SK-N-SH treated with all-trans-retinoic acid at 6 μM for 48 hours (cell line): ENCODE measurements around the gene ALDH1B1.

Source experiments
- BACH2 ChIP-seq: fragments of 250-450 bp; sonication (Bioruptor Pico); IDR thresholded peaks from 2 replicates; pipeline ENCODE4 v1.9.0; 2021; ENCODE audit warnings: mild to moderate bottlenecking, borderline replicate concordance
- CSDC2 ChIP-seq: fragments of 250-450 bp; sonication (Bioruptor Pico); IDR thresholded peaks from 2 replicates; pipeline ENCODE4 v1.5.0; 2020; ENCODE audit warnings: mild to moderate bottlenecking, moderate library complexity
- ISL1 ChIP-seq: fragments of 250-450 bp; sonication (Bioruptor Pico); IDR thresholded peaks from 2 replicates; pipeline ENCODE4 v2.1.2; 2022; ENCODE audit warnings: mild to moderate bottlenecking, moderate library complexity
- OSR1 ChIP-seq: fragments of 250-450 bp; sonication (Bioruptor Pico); IDR thresholded peaks from 2 replicates; pipeline ENCODE4 v1.8.0; 2022; ENCODE audit warnings: moderate library complexity, mild to moderate bottlenecking, inconsistent platforms
- PPARA ChIP-seq: fragments of 250-450 bp; sonication (Bioruptor Pico); IDR thresholded peaks from 2 replicates; pipeline ENCODE4 v1.5.0; 2020; ENCODE audit warnings: mild to moderate bottlenecking, borderline replicate concordance
- TF ChIP-seq, protein P1 (sequence below): fragments of 250-450 bp; sonication (Bioruptor Pico); IDR thresholded peaks from 2 replicates; pipeline ENCODE4 v1.8.0; 2020; ENCODE audit warnings: mild to moderate bottlenecking, moderate library complexity, borderline replicate concordance
- TF ChIP-seq, protein P2 (sequence below): fragments of 250-450 bp; sonication (Bioruptor Pico); IDR thresholded peaks from 2 replicates; pipeline ENCODE4 v1.8.0; 2021; ENCODE audit warnings: low read depth, mild to moderate bottlenecking, moderate library complexity, borderline replicate concordance

DNA sequence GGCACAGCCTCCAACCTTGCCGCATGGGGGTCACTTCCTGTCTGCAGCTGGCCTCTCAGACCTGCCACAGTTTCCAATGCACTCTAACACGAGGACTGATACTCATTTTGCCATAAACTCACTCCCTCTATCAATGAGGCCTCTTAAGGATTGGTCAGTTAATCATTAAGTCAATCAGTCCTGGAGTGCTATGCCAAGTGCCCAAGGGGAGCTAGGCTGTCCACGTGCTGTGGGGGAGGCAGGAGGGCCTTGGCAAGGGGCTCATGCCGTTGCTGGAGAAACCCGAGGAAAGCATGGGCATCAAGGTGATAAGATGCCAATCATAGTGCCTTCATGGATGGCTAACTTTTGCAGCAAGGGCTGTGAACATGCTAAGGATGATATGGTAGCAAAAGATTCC lies 1.7 kb upstream of the ALDH1B1 start:
- TF ChIP-seq PPARA (CRISPR knock-in tag) (no peak), ISL1 (CRISPR knock-in tag) (no peak), BACH2 (CRISPR knock-in tag) (no peak), CSDC2 (CRISPR knock-in tag) (no peak), OSR1 (CRISPR knock-in tag) (no peak)
- TF ChIP-seq, protein P1, sequence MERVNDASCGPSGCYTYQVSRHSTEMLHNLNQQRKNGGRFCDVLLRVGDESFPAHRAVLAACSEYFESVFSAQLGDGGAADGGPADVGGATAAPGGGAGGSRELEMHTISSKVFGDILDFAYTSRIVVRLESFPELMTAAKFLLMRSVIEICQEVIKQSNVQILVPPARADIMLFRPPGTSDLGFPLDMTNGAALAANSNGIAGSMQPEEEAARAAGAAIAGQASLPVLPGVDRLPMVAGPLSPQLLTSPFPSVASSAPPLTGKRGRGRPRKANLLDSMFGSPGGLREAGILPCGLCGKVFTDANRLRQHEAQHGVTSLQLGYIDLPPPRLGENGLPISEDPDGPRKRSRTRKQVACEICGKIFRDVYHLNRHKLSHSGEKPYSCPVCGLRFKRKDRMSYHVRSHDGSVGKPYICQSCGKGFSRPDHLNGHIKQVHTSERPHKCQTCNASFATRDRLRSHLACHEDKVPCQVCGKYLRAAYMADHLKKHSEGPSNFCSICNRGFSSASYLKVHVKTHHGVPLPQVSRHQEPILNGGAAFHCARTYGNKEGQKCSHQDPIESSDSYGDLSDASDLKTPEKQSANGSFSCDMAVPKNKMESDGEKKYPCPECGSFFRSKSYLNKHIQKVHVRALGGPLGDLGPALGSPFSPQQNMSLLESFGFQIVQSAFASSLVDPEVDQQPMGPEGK (CRISPR knock-in tag) = no peak
- TF ChIP-seq, protein P2, sequence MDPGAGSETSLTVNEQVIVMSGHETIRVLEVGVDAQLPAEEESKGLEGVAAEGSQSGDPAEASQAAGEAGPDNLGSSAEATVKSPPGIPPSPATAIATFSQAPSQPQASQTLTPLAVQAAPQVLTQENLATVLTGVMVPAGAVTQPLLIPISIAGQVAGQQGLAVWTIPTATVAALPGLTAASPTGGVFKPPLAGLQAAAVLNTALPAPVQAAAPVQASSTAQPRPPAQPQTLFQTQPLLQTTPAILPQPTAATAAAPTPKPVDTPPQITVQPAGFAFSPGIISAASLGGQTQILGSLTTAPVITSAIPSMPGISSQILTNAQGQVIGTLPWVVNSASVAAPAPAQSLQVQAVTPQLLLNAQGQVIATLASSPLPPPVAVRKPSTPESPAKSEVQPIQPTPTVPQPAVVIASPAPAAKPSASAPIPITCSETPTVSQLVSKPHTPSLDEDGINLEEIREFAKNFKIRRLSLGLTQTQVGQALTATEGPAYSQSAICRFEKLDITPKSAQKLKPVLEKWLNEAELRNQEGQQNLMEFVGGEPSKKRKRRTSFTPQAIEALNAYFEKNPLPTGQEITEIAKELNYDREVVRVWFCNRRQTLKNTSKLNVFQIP = no peak
